ENCODE results near the gene HBM. TPM values are rescaled to one million over a fixed set of nuclear protein-coding genes. Genes with fewer than 3 reads are reported as not detected.

Gene HBM
- total RNA-seq, 2 donors from 2014 or later: 1.2 TPM; not detected in 1

DNA sequence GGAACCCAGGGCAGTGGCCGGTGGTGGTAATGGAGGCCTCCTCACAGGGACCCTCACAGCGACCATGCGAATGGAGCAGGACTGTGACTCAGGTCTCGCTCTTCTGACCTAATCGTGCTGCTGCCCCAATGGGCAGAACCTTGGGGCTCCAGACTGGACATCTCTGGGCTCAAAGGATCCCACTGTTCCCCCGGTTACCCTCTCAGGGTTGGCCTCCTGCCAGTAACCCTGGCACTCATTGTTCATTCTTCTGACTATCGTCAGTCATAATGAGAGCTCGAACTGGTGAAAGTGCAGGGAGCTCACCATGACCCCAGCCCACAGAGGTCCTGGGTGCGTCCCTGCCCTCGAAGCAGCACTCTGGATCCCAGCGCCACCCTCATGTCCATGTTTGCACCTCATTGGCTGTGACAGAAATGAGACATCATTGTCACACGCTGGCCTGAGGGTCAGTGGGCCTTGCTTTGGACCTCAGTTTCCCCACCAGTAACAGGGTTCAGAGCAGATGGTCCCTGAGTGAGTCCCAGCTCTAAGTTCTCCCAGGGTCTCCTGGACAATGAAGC is 23.3 kb upstream of the HBM start:
- Histone ChIP-seq H3K36me3 (no peaks in the 10 kb centered on the region), H3K4me1 (peaks cover 0 to 5% of the 10 kb centered on the region in 2 donors), H3K9me3 (no peaks in the 10 kb centered on the region), H3K4me3 (no peak overlapping the region), H3K27me3 (no peaks in the 10 kb centered on the region), H3K27ac (no peak overlapping the region)
- TF ChIP-seq, protein P1, sequence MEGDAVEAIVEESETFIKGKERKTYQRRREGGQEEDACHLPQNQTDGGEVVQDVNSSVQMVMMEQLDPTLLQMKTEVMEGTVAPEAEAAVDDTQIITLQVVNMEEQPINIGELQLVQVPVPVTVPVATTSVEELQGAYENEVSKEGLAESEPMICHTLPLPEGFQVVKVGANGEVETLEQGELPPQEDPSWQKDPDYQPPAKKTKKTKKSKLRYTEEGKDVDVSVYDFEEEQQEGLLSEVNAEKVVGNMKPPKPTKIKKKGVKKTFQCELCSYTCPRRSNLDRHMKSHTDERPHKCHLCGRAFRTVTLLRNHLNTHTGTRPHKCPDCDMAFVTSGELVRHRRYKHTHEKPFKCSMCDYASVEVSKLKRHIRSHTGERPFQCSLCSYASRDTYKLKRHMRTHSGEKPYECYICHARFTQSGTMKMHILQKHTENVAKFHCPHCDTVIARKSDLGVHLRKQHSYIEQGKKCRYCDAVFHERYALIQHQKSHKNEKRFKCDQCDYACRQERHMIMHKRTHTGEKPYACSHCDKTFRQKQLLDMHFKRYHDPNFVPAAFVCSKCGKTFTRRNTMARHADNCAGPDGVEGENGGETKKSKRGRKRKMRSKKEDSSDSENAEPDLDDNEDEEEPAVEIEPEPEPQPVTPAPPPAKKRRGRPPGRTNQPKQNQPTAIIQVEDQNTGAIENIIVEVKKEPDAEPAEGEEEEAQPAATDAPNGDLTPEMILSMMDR (IDR thresholded peaks at IDR 0.05): no peak
- DNase-seq (ENCODE audit: low spot score): no peak

DNA sequence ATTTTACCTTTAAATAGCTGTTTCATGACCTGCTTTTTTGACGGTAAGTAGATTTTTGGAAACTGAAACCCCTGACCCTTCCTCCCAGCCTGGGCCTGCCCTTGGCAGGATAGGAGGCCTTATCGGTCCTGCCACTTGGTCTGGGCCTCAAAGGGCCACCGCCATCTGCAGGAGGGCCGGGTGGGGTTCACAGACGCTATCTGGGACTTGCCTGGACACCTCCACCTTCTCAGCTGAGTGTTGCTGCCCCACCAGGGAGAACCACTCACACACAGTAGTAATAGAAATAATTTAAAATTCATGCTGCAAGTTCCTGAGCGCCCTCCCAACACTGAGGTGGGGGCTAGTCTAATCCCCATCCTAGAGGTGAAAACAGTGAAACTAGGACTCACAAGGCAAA is 22.7 kb upstream of the HBM start:
- Histone ChIP-seq H3K4me3 (no peak overlapping the region), H3K9me3 (no peaks in the 10 kb centered on the region), H3K4me1 (no peaks in the 10 kb centered on the region), H3K27ac (no peak overlapping the region), H3K27me3 (no peaks in the 10 kb centered on the region), H3K36me3 (no peaks in the 10 kb centered on the region)
- TF ChIP-seq, protein P1 (IDR thresholded peaks at IDR 0.05): no peak
- no peak for DNase-seq (ENCODE audit: low spot score)

DNA sequence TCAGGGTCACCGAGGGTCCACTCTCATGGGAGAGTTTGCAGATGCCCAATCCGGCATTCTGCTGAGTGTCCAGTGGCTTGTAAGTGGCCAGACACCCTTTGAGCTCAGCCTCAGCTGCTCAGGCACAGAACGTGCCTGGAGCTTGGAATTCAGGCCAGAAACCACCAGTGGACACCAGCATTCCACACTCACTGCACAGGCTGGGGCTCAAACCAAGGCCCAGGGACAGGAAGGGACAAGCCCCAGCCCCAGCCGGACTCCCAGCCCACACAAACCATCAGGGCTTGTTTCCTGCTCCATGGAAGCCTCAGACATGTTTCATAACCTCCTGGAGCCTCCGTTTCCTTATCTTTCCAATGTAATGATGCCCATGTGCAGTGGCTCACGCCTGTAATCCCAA is 22.3 kb upstream of the HBM start:
- Histone ChIP-seq H3K4me3 (no peak overlapping the region), H3K36me3 (no peaks in the 10 kb centered on the region), H3K9me3 (no peaks in the 10 kb centered on the region), H3K4me1 (no peaks in the 10 kb centered on the region), H3K27ac (no peak overlapping the region), H3K27me3 (no peaks in the 10 kb centered on the region)
- no peak for DNase-seq (ENCODE audit: low spot score)
- TF ChIP-seq, protein P1 (IDR thresholded peaks at IDR 0.05): no peak

DNA sequence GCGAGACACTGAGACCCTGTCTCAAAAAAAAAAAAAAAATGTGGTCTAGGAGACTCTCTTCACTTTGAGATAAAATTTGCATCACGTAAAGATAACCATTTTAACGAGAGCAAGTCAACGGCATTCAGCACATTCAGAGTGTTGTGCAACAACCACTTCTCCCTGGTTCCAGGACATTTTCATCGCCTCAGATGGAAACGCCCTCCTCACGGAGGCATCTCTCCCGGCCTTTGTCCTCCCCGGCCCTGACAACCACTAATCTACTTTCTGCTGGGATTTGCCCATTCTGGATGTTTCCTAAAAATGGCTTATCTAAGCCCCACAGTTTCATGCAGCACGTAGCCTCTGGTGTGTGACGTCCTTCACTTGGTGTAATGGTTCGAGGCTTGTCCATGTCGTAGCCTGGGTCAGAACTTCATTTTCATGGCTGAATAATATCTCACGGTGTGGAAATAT is 21.0 kb upstream of the HBM start:
- H3K9me3 ChIP-seq: no peaks in the 10 kb centered on the region
- TF ChIP-seq, protein P1 (IDR thresholded peaks at IDR 0.05): no peak
- no peak overlapping the region for H3K27ac ChIP-seq
- DNase-seq (ENCODE audit: low spot score): no peak
- no peaks in the 10 kb centered on the region for H3K4me1 ChIP-seq
- no peaks in the 10 kb centered on the region for H3K27me3 ChIP-seq
- no peaks in the 10 kb centered on the region for H3K36me3 ChIP-seq
- H3K4me3 ChIP-seq: no peak overlapping the region

DNA sequence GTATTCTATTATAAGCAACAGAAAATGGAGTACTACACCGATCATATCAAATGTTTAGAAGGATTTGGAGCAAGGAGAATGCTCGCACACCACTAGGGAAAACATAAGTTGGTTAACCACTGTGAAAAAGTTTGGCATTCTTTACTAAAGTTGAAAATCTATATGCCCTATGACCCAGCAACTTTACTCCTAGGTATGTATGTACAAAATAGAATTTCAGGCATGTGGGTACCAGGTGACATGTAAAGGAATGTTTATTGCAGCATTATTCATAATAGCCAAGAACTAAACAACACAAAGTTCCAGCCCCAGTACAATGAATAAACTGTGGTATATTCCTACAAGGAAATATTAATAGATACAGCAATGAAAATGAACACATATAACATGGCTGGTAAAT is 19.1 kb upstream of the HBM start:
- no peaks in the 10 kb centered on the region for H3K9me3 ChIP-seq
- H3K36me3 ChIP-seq: no peaks in the 10 kb centered on the region
- TF ChIP-seq, protein P1 (IDR thresholded peaks at IDR 0.05): no peak
- no peak overlapping the region for H3K4me3 ChIP-seq
- no peak for DNase-seq (ENCODE audit: low spot score)
- H3K4me1 ChIP-seq: no peaks in the 10 kb centered on the region
- H3K27ac ChIP-seq: no peak overlapping the region
- H3K27me3 ChIP-seq: no peaks in the 10 kb centered on the region

DNA sequence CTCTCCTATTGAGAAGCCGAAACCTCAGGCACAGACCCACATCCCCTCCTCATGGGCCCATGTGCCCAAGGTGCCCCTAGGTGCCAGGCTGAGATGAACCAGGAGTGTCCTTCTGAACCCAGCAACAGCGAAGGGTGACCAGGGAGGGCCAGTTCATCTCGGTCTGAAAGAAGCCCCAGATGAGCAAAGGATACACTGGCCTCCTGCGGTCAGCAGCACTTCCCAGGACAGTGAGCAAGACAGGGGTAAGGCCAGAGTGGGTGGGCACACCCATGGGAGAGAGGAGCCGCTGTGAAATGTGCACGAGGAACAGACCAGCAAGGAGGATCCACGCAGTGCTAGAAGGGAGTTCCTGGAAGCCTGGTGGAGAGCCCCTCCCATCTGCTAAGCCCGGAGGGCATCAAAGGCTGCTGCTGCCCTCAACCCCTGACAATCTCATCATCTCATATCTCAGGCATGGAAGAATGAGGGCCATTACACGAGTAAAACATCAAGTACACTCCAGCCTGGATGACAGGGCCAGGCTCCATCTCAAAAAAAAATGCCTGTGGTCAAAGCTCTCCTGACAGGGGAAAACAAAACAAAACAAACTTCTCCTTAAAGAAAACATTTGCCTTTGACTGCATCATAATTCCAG is 16.6 kb upstream of the HBM start:
- TF ChIP-seq, protein P1 (IDR thresholded peaks at IDR 0.05): no peak
- H3K4me3 ChIP-seq: no peak overlapping the region
- H3K27me3 ChIP-seq: no peaks in the 10 kb centered on the region
- no peak overlapping the region for H3K27ac ChIP-seq
- H3K4me1 ChIP-seq: peaks cover 0 to under 1% of the 10 kb centered on the region in 2 donors
- H3K36me3 ChIP-seq: no peaks in the 10 kb centered on the region
- H3K9me3 ChIP-seq: no peaks in the 10 kb centered on the region
- DNase-seq (ENCODE audit: low spot score): no peak
